ENCODE data around the gene SYNE3.

The SYNE3 gene

DNA sequence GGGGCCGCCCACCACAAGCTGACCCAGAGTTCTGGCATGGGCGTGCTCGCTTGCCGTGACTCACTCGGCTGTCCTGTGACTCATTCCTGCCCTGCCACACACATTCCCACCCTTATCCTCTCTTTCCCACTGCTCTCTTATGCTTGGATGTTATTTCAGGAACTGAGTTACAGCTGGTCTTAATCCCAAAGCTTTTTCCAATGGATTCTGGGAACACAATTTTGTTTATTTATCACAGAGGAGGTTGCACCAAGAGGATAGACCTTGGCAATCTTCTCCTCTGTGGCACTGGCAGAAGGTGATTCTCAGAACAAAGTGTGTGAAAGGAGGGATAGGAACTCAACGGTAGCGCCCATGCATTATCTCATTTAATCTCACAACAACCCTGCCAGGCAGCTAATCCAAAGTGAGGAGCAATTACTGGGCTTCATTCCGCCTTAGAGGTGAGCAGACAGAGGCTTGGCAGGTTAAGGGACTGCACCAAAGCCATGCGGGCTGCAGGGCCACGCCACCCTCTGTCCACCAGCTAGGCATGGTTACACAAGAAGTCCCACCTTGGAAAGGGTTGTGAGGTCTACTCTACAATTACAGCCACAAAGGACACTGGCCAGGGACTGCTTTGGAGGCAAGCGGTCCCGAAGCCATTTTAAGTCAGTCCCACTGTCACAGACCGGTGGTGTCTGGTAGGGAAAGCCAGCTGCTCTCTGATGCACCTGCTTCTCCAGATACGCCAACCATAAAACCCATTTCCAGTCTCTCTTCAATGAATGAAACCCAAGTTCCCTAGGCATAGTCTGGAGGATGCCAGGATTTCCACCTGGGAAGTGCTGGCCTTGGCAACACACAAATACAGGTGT, 32.9 kb downstream of the SYNE3 start:
- TF ChIP-seq CTCF (conservative IDR thresholded peaks at IDR 0.05; ENCODE audit: low read length): no peak

DNA sequence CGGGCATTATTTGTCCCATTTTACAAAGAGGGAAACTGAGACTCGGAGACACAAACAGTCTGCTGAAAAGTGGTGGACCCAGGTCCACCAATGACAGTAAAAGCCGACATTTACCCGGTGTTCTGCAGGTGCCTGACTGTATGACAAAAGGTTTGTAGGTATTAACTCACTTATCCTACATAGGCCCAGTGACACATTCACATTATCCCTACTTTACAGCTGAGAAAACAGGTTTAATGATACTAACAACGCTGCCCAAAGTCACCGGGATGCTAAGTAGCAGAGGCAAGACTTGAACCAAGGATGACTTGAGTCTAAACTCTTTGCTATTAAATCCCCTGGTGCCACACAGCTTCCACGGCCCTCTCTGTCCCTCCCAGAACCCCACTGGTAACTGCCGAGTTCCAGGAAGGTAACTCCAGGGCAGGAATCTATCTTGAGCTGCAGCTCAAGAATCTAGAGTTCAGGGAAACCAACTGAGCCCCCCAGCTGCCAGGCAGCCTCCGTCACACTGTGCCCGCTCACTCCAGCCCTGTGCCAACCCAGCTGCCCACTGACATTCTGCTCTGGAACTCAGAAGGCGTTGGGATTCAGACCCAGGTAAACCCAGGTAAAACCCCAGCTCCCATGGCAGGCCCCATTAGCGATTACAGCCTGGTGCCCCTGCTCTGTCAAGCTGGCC, 33.7 kb downstream of the SYNE3 start:
- no peak overlapping the region for H3K4me3 ChIP-seq (ENCODE audit: low read length)
- DNase-seq (ENCODE audit: low read depth): no peak
- TF ChIP-seq CTCF (conservative IDR thresholded peaks at IDR 0.05; ENCODE audit: low read length): no peak

More for the DNA sequence above, 32.9 kb downstream of the SYNE3 start:
- H3K4me3 ChIP-seq (ENCODE audit: low read length): no peak overlapping the region
- peak; percentile 95 for DNase-seq (ENCODE audit: low read depth)

GRCh38 chr14:95481391-95482022, 34.9 kb downstream of the SYNE3 start:
- no peak overlapping the region for H3K4me3 ChIP-seq (ENCODE audit: low read length)
- DNase-seq (ENCODE audit: low read depth): no peak
- no peak for TF ChIP-seq CTCF (conservative IDR thresholded peaks at IDR 0.05; ENCODE audit: low read length)

GRCh38 chr14:95480887-95481226, 35.6 kb downstream of the SYNE3 start:
- H3K4me3 ChIP-seq (ENCODE audit: low read length): no peak overlapping the region
- no peak for DNase-seq (ENCODE audit: low read depth)
- TF ChIP-seq CTCF (conservative IDR thresholded peaks at IDR 0.05; ENCODE audit: low read length): no peak

GRCh38 chr14:95480109-95480886, 36.2 kb downstream of the SYNE3 start:
- DNase-seq (ENCODE audit: low read depth): peak; percentile 52
- no peak overlapping the region for H3K4me3 ChIP-seq (ENCODE audit: low read length)
- no peak for TF ChIP-seq CTCF (conservative IDR thresholded peaks at IDR 0.05; ENCODE audit: low read length)

GRCh38 chr14:95479494-95479893, 37.0 kb downstream of the SYNE3 start:
- TF ChIP-seq CTCF (conservative IDR thresholded peaks at IDR 0.05; ENCODE audit: low read length): no peak
- DNase-seq (ENCODE audit: low read depth): no peak
- H3K4me3 ChIP-seq (ENCODE audit: low read length): no peak overlapping the region
